ENCODE data around the gene PEAK3. TPM values are rescaled to one million over a fixed set of nuclear protein-coding genes. Genes with fewer than 3 reads are reported as not detected.

Gene PEAK3
- total and polyA plus RNA-seq, 2 donors (not counting 1 experiment from before 2014, with no cell fraction given), result not detected

DNA sequence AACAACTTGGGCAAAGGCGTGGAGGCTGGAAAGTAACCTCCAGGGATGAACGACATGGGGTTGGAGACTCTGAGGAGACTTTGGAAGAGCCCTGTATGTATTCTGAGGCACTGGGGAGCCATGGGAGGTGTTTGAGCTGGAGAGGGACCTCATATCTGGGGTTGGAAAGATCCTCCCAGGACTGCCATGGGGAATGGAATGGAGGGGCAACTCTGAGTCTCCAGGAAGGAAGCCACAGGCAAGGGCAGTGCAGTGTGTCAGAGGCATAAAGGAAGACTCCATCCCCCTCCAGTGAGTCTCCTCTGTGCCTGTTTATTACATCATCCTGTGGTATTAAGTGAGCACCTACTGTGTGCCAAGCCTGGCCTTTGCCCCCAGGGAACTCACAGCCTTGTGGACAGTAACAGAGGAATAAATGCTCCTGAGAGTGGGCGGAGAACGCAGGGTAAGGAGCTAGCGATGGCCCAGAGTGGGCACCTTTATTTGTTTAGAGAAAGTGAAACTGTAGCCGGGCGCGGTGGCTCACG, 7.7 kb downstream of the PEAK3 start:
- Histone ChIP-seq H3K27me3 (ENCODE audit: control insufficient read depth, insufficient read depth, low read length) (no peaks in the 10 kb centered on the region), H3K9ac (ENCODE audit: insufficient read depth, low read length) (no peak overlapping the region), H3K4me2 (ENCODE audit: extremely low read depth, insufficient read depth, low read length) (peak overlapping the region; percentile 52), H2AFZ (ENCODE audit: low read length) (no peak overlapping the region), H3K4me3 (replicated peaks in 1 of 4; ENCODE audit: control extremely low read depth in 1 of 4, insufficient read depth in 1 of 4, low read depth in 3 of 4, low read length in 4 of 4) (peak overlapping the region in 2 of 4 experiments; percentile 7 to 45), H3K27ac (ENCODE audit: insufficient read depth, low read length) (peak overlapping the region; percentile 57), H4K20me1 (ENCODE audit: control insufficient read depth, extremely low read depth, insufficient read depth, low read length) (peaks cover 4% of the 10 kb centered on the region), H3K9me3 (ENCODE audit: control insufficient read depth, insufficient read depth, low read depth, low read length) (no peaks in the 10 kb centered on the region), H3K4me1 (ENCODE audit: control insufficient read depth, extremely low read depth, insufficient read depth, low read length) (peaks cover 9% of the 10 kb centered on the region), H3K79me2 (ENCODE audit: control insufficient read depth, insufficient read depth, low read length) (peaks cover 57% of the 10 kb centered on the region), H3K36me3 (ENCODE audit: control insufficient read depth, insufficient read depth, low read length) (peaks cover 20% of the 10 kb centered on the region)
- DNase-seq (ENCODE audit: low read depth in 2 of 2), result no peak
- TF ChIP-seq EZH2 (IDR thresholded peaks at IDR 0.05; ENCODE audit: low read length, missing control alignments) (no peak), CTCF (conservative IDR thresholded peaks at IDR 0.05 in 1 of 2, IDR thresholded peaks at IDR 0.05 in 1 of 2; ENCODE audit: low read depth in 1 of 2, low read length in 2 of 2) (no peak)

GRCh38 chr19:2273356-2274184, 8.4 kb downstream of the PEAK3 start:
- H3K4me1 ChIP-seq (ENCODE audit: control insufficient read depth, extremely low read depth, insufficient read depth, low read length), result peaks cover 9% of the 10 kb centered on the region
- TF ChIP-seq CTCF (conservative IDR thresholded peaks at IDR 0.05 in 1 of 2, IDR thresholded peaks at IDR 0.05 in 1 of 2; ENCODE audit: low read depth in 1 of 2, low read length in 2 of 2), result peak; percentile 62 to 79
- TF ChIP-seq EZH2 (IDR thresholded peaks at IDR 0.05; ENCODE audit: low read length, missing control alignments), result no peak
- peak overlapping the region; percentile 88 for H3K4me2 ChIP-seq (ENCODE audit: extremely low read depth, insufficient read depth, low read length)
- peak overlapping the region; percentile 57 for H3K27ac ChIP-seq (ENCODE audit: insufficient read depth, low read length)
- H4K20me1 ChIP-seq (ENCODE audit: control insufficient read depth, extremely low read depth, insufficient read depth, low read length), result peaks cover 4% of the 10 kb centered on the region
- H3K4me3 ChIP-seq (replicated peaks in 1 of 4; ENCODE audit: control extremely low read depth in 1 of 4, insufficient read depth in 1 of 4, low read depth in 3 of 4, low read length in 4 of 4), result peak overlapping the region; percentile 5 to 45 (median 34)
- peak; percentile 64 to 66 for DNase-seq (ENCODE audit: low read depth in 2 of 2)
- H3K9me3 ChIP-seq (ENCODE audit: control insufficient read depth, insufficient read depth, low read depth, low read length), result no peaks in the 10 kb centered on the region
- H2AFZ ChIP-seq (ENCODE audit: low read length), result no peak overlapping the region
- H3K9ac ChIP-seq (ENCODE audit: insufficient read depth, low read length), result peak overlapping the region; percentile 42
- H3K79me2 ChIP-seq (ENCODE audit: control insufficient read depth, insufficient read depth, low read length), result peaks cover 57% of the 10 kb centered on the region
- peaks cover 20% of the 10 kb centered on the region for H3K36me3 ChIP-seq (ENCODE audit: control insufficient read depth, insufficient read depth, low read length)
- H3K27me3 ChIP-seq (ENCODE audit: control insufficient read depth, insufficient read depth, low read length), result no peaks in the 10 kb centered on the region

- Histone ChIP-seq H3K79me2 (ENCODE audit: control insufficient read depth, insufficient read depth, low read length) (peaks cover 57% of the 10 kb centered on the region), H3K9me3 (ENCODE audit: control insufficient read depth, insufficient read depth, low read depth, low read length) (no peaks in the 10 kb centered on the region), H3K27ac (ENCODE audit: insufficient read depth, low read length) (peak overlapping the region; percentile 88), H2AFZ (ENCODE audit: low read length) (no peak overlapping the region), H3K36me3 (ENCODE audit: control insufficient read depth, insufficient read depth, low read length) (peaks cover 20% of the 10 kb centered on the region), H3K4me1 (ENCODE audit: control insufficient read depth, extremely low read depth, insufficient read depth, low read length) (peaks cover 14% of the 10 kb centered on the region), H3K9ac (ENCODE audit: insufficient read depth, low read length) (peak overlapping the region; percentile 97), H3K4me3 (replicated peaks in 1 of 4; ENCODE audit: control extremely low read depth in 1 of 4, insufficient read depth in 1 of 4, low read depth in 3 of 4, low read length in 4 of 4) (peak overlapping the region; percentile 47 to 99 (median 84)), H3K27me3 (ENCODE audit: control insufficient read depth, insufficient read depth, low read length) (no peaks in the 10 kb centered on the region), H4K20me1 (ENCODE audit: control insufficient read depth, extremely low read depth, insufficient read depth, low read length) (peaks cover 4% of the 10 kb centered on the region), H3K4me2 (ENCODE audit: extremely low read depth, insufficient read depth, low read length) (peak overlapping the region; percentile 42)
- TF ChIP-seq CTCF (conservative IDR thresholded peaks at IDR 0.05 in 1 of 2, IDR thresholded peaks at IDR 0.05 in 1 of 2; ENCODE audit: low read depth in 1 of 2, low read length in 2 of 2), result no peak
- no peak for TF ChIP-seq EZH2 (IDR thresholded peaks at IDR 0.05; ENCODE audit: low read length, missing control alignments)
- peak; percentile 61 to 87 for DNase-seq (ENCODE audit: low read depth in 2 of 2)
These were observed 10.5 kb downstream of the PEAK3 start for GRCh38 chr19:2271234-2272103.
